Brain pericyte (primary cell): ENCODE results near the gene PEX14.
"Not testable (repeated sequence)": the region's sequence is repeated elsewhere in the genome, so short reads cannot be mapped to it uniquely, and the experiment has no call there.

Source experiments
- DNase-seq: peaks from one replicate; pipeline ENCODE4 v3.0.0-alpha.2; 2012; ENCODE audit warnings: low read depth, low spot score

Gene PEX14

GRCh38 chr1:10494754-10495474 is 20.2 kb downstream of the PEX14 start:
- DNase-seq: no peak

- DNase-seq: no peak
These were observed 20.7 kb downstream of the PEX14 start for GRCh38 chr1:10495475-10495817.

- DNase-seq: no peak
These were observed 21.2 kb downstream of the PEX14 start for GRCh38 chr1:10495952-10496351.

GRCh38 chr1:10497109-10497508 is 22.4 kb downstream of the PEX14 start:
- DNase-seq: no peak

- no peak for DNase-seq
These were observed 23.5 kb downstream of the PEX14 start for GRCh38 chr1:10498231-10498630.

GRCh38 chr1:10502206-10502605 is 27.5 kb downstream of the PEX14 start:
- DNase-seq: no peak

- no peak for DNase-seq
These were observed 29.5 kb downstream of the PEX14 start for GRCh38 chr1:10504249-10504648.

- not testable (repeated sequence) for DNase-seq
These were observed 31.4 kb downstream of the PEX14 start for GRCh38 chr1:10506046-10506676.

- no peak for DNase-seq
These were observed 31.9 kb downstream of the PEX14 start for GRCh38 chr1:10506677-10507047.

- no peak for DNase-seq
These were observed 32.5 kb downstream of the PEX14 start for GRCh38 chr1:10507111-10507879.

- no peak for DNase-seq
These were observed 33.8 kb downstream of the PEX14 start for GRCh38 chr1:10508511-10508951.

- no peak for DNase-seq
These were observed 35.2 kb downstream of the PEX14 start for GRCh38 chr1:10509809-10510509.

- DNase-seq: no peak
These were observed 36.1 kb downstream of the PEX14 start for GRCh38 chr1:10510520-10511493.

- no peak for DNase-seq
These were observed 36.7 kb downstream of the PEX14 start for GRCh38 chr1:10511494-10511885.

GRCh38 chr1:10513199-10513598 is 38.4 kb downstream of the PEX14 start:
- no peak for DNase-seq

GRCh38 chr1:10514490-10515235 is 39.9 kb downstream of the PEX14 start:
- DNase-seq: no peak

GRCh38 chr1:10515301-10515975 is 40.7 kb downstream of the PEX14 start:
- no peak for DNase-seq

GRCh38 chr1:10515976-10516750 is 41.4 kb downstream of the PEX14 start:
- DNase-seq: no peak
